SU-DHL-6 (cell line): ENCODE measurements around the gene BUB1.

Experiments
- CTCF ChIP-seq: fragments of 200-600 bp; sonication (generic); IDR thresholded peaks from one replicate; pipeline ENCODE4 v1.5.1; 2017; ENCODE audit warnings: antibody characterized with exemption, mild to moderate bottlenecking, low read length, moderate library complexity; ENCODE audit not compliant: insufficient read depth, poor library complexity, severe bottlenecking
- EZH2phosphoT487 ChIP-seq: fragments of 200-600 bp; sonication (generic), shearing (Covaris generic); conservative IDR thresholded peaks from 2 replicates; pipeline ENCODE4 v1.6.1; 2018; ENCODE audit warnings: mild to moderate bottlenecking, antibody characterized with exemption, low read length, moderate library complexity, mixed read lengths

GRCh38 chr2:110675679-110676078, 2.2 kb downstream of the BUB1 start:
- no peak for TF ChIP-seq CTCF
- TF ChIP-seq EZH2phosphoT487, result no peak
